ENCODE data around the gene ROMO1. TPM values are rescaled to one million over a fixed set of nuclear protein-coding genes. Genes with fewer than 3 reads are reported as not detected.
"Not testable (repeated sequence)": the region's sequence is repeated elsewhere in the genome, so short reads cannot be mapped to it uniquely, and the experiment has no call there.

ROMO1 gene
- total and polyA plus RNA-seq, 5 donors: 156 to 379 (median 173) TPM

GRCh38 chr20:35711588-35712209 is 12.5 kb downstream of the ROMO1 start:
- no peak overlapping the region for H3K27ac ChIP-seq (ENCODE audit: low read length)
- H3K4me1 ChIP-seq (ENCODE audit: control insufficient read depth, insufficient read depth, low read length): no peaks in the 10 kb centered on the region

GRCh38 chr20:35713120-35713519 is 13.9 kb downstream of the ROMO1 start:
- DNase-seq; H3K4me3 ChIP-seq (ENCODE audit: low read length); ATAC-seq; H3K27ac ChIP-seq (ENCODE audit: low read length); intact Hi-C loops (cut with DNase I); H3K4me1 ChIP-seq (ENCODE audit: control insufficient read depth, insufficient read depth, low read length); H3K9me3 ChIP-seq (ENCODE audit: control insufficient read depth, low read length); H3K27me3 ChIP-seq (ENCODE audit: control insufficient read depth, insufficient read depth): not testable (repeated sequence)
- 85% methylated on average over 9 of the region's 9 CpGs for WGBS

More at GRCh38 chr20:35711588-35712209, 12.5 kb downstream of the ROMO1 start:
- DNase-seq (no peak), ATAC-seq (no peak)
- intact Hi-C loops (cut with DNase I): no loop called here
- H3K4me3 ChIP-seq (ENCODE audit: low read length): no peak overlapping the region
- no peaks in the 10 kb centered on the region for H3K27me3 ChIP-seq (ENCODE audit: control insufficient read depth, insufficient read depth)
- H3K9me3 ChIP-seq (ENCODE audit: control insufficient read depth, low read length): no peaks in the 10 kb centered on the region
- WGBS: 72% methylated on average over 6 of the region's 6 CpGs

GRCh38 chr20:35714127-35714526 is 14.9 kb downstream of the ROMO1 start:
- intact Hi-C loops (cut with DNase I): no loop called here
- Histone ChIP-seq H3K27me3 (ENCODE audit: control insufficient read depth, insufficient read depth) (no peaks in the 10 kb centered on the region), H3K4me1 (ENCODE audit: control insufficient read depth, insufficient read depth, low read length) (no peaks in the 10 kb centered on the region), H3K27ac (ENCODE audit: low read length) (no peak overlapping the region), H3K4me3 (ENCODE audit: low read length) (no peak overlapping the region), H3K9me3 (ENCODE audit: control insufficient read depth, low read length) (no peaks in the 10 kb centered on the region)
- no peak for ATAC-seq
- DNase-seq: no peak
- 63% methylated on average over 4 of the region's 4 CpGs for whole genome bisulfite sequencing

- intact Hi-C loops (cut with DNase I): no loop called here
- Histone ChIP-seq H3K4me3 (ENCODE audit: low read length) (no peak overlapping the region), H3K27ac (ENCODE audit: low read length) (no peak overlapping the region), H3K9me3 (ENCODE audit: control insufficient read depth, low read length) (no peaks in the 10 kb centered on the region), H3K4me1 (ENCODE audit: control insufficient read depth, insufficient read depth, low read length) (no peaks in the 10 kb centered on the region), H3K27me3 (ENCODE audit: control insufficient read depth, insufficient read depth) (no peaks in the 10 kb centered on the region)
- no peak for DNase-seq
- no peak for ATAC-seq
- WGBS: 90% methylated on average over 2 of the region's 2 CpGs
These were observed 16.4 kb downstream of the ROMO1 start for GRCh38 chr20:35715652-35716051.

- Histone ChIP-seq H3K27ac (ENCODE audit: low read length) (no peak overlapping the region), H3K27me3 (ENCODE audit: control insufficient read depth, insufficient read depth) (no peaks in the 10 kb centered on the region), H3K9me3 (ENCODE audit: control insufficient read depth, low read length) (no peaks in the 10 kb centered on the region), H3K4me3 (ENCODE audit: low read length) (no peak overlapping the region), H3K4me1 (ENCODE audit: control insufficient read depth, insufficient read depth, low read length) (no peaks in the 10 kb centered on the region)
- WGBS: 96% methylated on average over 4 of the region's 4 CpGs
- no peak for ATAC-seq
- intact Hi-C loops (cut with DNase I): no loop called here
- DNase-seq: no peak
These were observed 17.1 kb downstream of the ROMO1 start for GRCh38 chr20:35716330-35716729.

- DNase-seq; ATAC-seq; H3K9me3 ChIP-seq (ENCODE audit: control insufficient read depth, low read length); intact Hi-C loops (cut with DNase I); H3K27ac ChIP-seq (ENCODE audit: low read length); H3K27me3 ChIP-seq (ENCODE audit: control insufficient read depth, insufficient read depth); H3K4me1 ChIP-seq (ENCODE audit: control insufficient read depth, insufficient read depth, low read length); H3K4me3 ChIP-seq (ENCODE audit: low read length): not testable (repeated sequence)
- WGBS: 89% methylated on average over 8 of the region's 8 CpGs
These were observed 19.1 kb downstream of the ROMO1 start for GRCh38 chr20:35718321-35718720.

- intact Hi-C loops (cut with DNase I): no loop called here
- H3K9me3 ChIP-seq (ENCODE audit: control insufficient read depth, low read length): no peaks in the 10 kb centered on the region
- no peaks in the 10 kb centered on the region for H3K27me3 ChIP-seq (ENCODE audit: control insufficient read depth, insufficient read depth)
- no peaks in the 10 kb centered on the region for H3K4me1 ChIP-seq (ENCODE audit: control insufficient read depth, insufficient read depth, low read length)
- no peak overlapping the region for H3K27ac ChIP-seq (ENCODE audit: low read length)
- H3K4me3 ChIP-seq (ENCODE audit: low read length): no peak overlapping the region
- DNase-seq (no peak), ATAC-seq (no peak)
- 85% methylated on average over 12 of the region's 12 CpGs for WGBS
These were observed 19.9 kb downstream of the ROMO1 start for GRCh38 chr20:35718972-35719635.

- no peaks in the 10 kb centered on the region for H3K4me1 ChIP-seq (ENCODE audit: control insufficient read depth, insufficient read depth, low read length)
- H3K4me3 ChIP-seq (ENCODE audit: low read length): no peak overlapping the region
- 60% methylated on average over 8 of the region's 8 CpGs for WGBS
- intact Hi-C loops (cut with DNase I): no loop called here
- no peaks in the 10 kb centered on the region for H3K9me3 ChIP-seq (ENCODE audit: control insufficient read depth, low read length)
- H3K27me3 ChIP-seq (ENCODE audit: control insufficient read depth, insufficient read depth): no peaks in the 10 kb centered on the region
- no peak overlapping the region for H3K27ac ChIP-seq (ENCODE audit: low read length)
- ATAC-seq (no peak), DNase-seq (no peak)
These were observed 20.5 kb downstream of the ROMO1 start for GRCh38 chr20:35719717-35720116.

GRCh38 chr20:35720165-35721123 is 21.2 kb downstream of the ROMO1 start:
- H3K4me1 ChIP-seq (ENCODE audit: control insufficient read depth, insufficient read depth, low read length): no peaks in the 10 kb centered on the region
- 90% methylated on average over 13 of the region's 13 CpGs for WGBS
- H3K27ac ChIP-seq (ENCODE audit: low read length): no peak overlapping the region
- H3K4me3 ChIP-seq (ENCODE audit: low read length): no peak overlapping the region
- intact Hi-C loops (cut with DNase I): no loop called here
- no peak for ATAC-seq
- H3K9me3 ChIP-seq (ENCODE audit: control insufficient read depth, low read length): no peaks in the 10 kb centered on the region
- no peak for DNase-seq
- no peaks in the 10 kb centered on the region for H3K27me3 ChIP-seq (ENCODE audit: control insufficient read depth, insufficient read depth)

GRCh38 chr20:35721219-35721618 is 22.0 kb downstream of the ROMO1 start:
- intact Hi-C loops (cut with DNase I): no loop called here

GRCh38 chr20:35721621-35722020 is 22.4 kb downstream of the ROMO1 start:
- Histone ChIP-seq H3K4me3 (ENCODE audit: low read length) (no peak overlapping the region), H3K9me3 (ENCODE audit: control insufficient read depth, low read length) (no peaks in the 10 kb centered on the region), H3K27me3 (ENCODE audit: control insufficient read depth, insufficient read depth) (no peaks in the 10 kb centered on the region), H3K4me1 (ENCODE audit: control insufficient read depth, insufficient read depth, low read length) (no peaks in the 10 kb centered on the region), H3K27ac (ENCODE audit: low read length) (no peak overlapping the region)
- WGBS: 58% methylated on average over 3 of the region's 3 CpGs
- intact Hi-C loops (cut with DNase I): no loop called here
- no peak for ATAC-seq
- no peak for DNase-seq

More at GRCh38 chr20:35721219-35721618, 22.0 kb downstream of the ROMO1 start:
- WGBS: 91% methylated on average over 3 of the region's 3 CpGs
- no peaks in the 10 kb centered on the region for H3K9me3 ChIP-seq (ENCODE audit: control insufficient read depth, low read length)
- DNase-seq: no peak
- ATAC-seq: no peak
- H3K27me3 ChIP-seq (ENCODE audit: control insufficient read depth, insufficient read depth): no peaks in the 10 kb centered on the region
- H3K4me1 ChIP-seq (ENCODE audit: control insufficient read depth, insufficient read depth, low read length): no peaks in the 10 kb centered on the region
- H3K27ac ChIP-seq (ENCODE audit: low read length): no peak overlapping the region
- H3K4me3 ChIP-seq (ENCODE audit: low read length): no peak overlapping the region
